Heart left ventricle (tissue), 16 donors: ENCODE data around the gene SLC9A9. TPM values are rescaled to one million over a fixed set of nuclear protein-coding genes. Genes with fewer than 3 reads are reported as not detected.

Source experiments
- ATAC-seq, 4 donors: fragments of 200-7000 bp; cut with Tn5 transposase; one replicate each; pipeline ENCODE4 v1.9.1; 2020 to 2022; ENCODE audit warnings: moderate library complexity in 4 of 4, mild to moderate bottlenecking in 3 of 4, moderate number of reproducible peaks in 1 of 4
- DNase-seq, 5 donors: peaks; one replicate each; pipeline ENCODE4 v3.0.0-alpha.2; 2020
- H3K27ac ChIP-seq, 12 donors: fragments of 200-600 bp; sonication (generic) in 4 of 12; one replicate each; pipeline versions ENCODE4 v1.5.0 to v1.8.0; 2016 to 2022; ENCODE audit warnings: mild to moderate bottlenecking in 2 of 12
- H3K27me3 ChIP-seq, 9 donors: fragments of 200-600 bp; sonication (generic) in 2 of 9; one replicate each; pipeline versions ENCODE4 v1.5.1 to v1.8.0; 2016 to 2022; ENCODE audit warnings: mild to moderate bottlenecking in 3 of 9
- H3K36me3 ChIP-seq, 9 donors: fragments of 200-600 bp; sonication (generic) in 2 of 9; one replicate each; pipeline versions ENCODE4 v1.5.0 to v1.8.0; 2018 to 2022; ENCODE audit warnings: mild to moderate bottlenecking in 2 of 9
- H3K4me1 ChIP-seq, 12 donors: fragments of 200-600 bp; sonication (generic) in 4 of 12; one replicate each; pipeline versions ENCODE4 v1.5.0 to v1.8.0; 2016 to 2022; ENCODE audit warnings: mild to moderate bottlenecking in 3 of 12
- H3K4me3 ChIP-seq, 12 donors: fragments of 200-600 bp; sonication (generic) in 4 of 12; one replicate each; pipeline versions ENCODE4 v1.5.0 to v1.8.0; 2017 to 2022; ENCODE audit warnings: mild to moderate bottlenecking in 9 of 12, moderate library complexity in 4 of 12
- H3K9me3 ChIP-seq, 12 donors: fragments of 200-600 bp; sonication (generic) in 4 of 12; one replicate each; pipeline versions ENCODE4 v1.5.0 to v1.8.0; 2016 to 2022; ENCODE audit warnings: mild to moderate bottlenecking in 1 of 12
- POLR2A ChIP-seq, 2 donors: fragments of 450-650 bp; IDR thresholded peaks; one replicate each; pipeline ENCODE4 v1.6.1; 2017; ENCODE audit warnings: antibody characterized with exemption in 2 of 2, mild to moderate bottlenecking in 2 of 2, moderate library complexity in 2 of 2
- WGBS, 4 donors: extraction: QIAGEN DNeasy Blood & Tissue Kit in 2 of 4; methylation state at CpG; one replicate each; pipeline versions ENCODE4 v1.1.5 to v1.1.7; 2013 to 2018; 5-methylcytosine and 5-hydroxymethylcytosine counted together
- intact Hi-C, 10 donors: fragments of 100-400 bp; cut with DNase I; formaldehyde crosslinking; loops; one replicate each; pipeline versions ENCODE4 v1.11.1 to v1.14.2; 2022
- polyA plus RNA-seq, 2 donors: library from polyadenylated mRNA; stranded (reverse); fragments of 200-250 nt; gene quantifications; one replicate each; pipeline ENCODE4 v1.2.3, GENCODE V29; 2013
- total RNA-seq, 9 donors: library from RNA; depleted of rRNA in 2 of 9; stranded (reverse); fragments of >200 nt in 2 of 9; fragmentation: NEBNext Ultra II Directional in 3 of 9; extraction: Animal tissue kit (Norgen Biotek cat#: 25700) in 3 of 9; gene quantifications; one replicate each; pipeline versions ENCODE4 v1.1.0 to v1.2.4, GENCODE V29; 2016 to 2023
- TF ChIP-seq, protein P1 (sequence below), 12 donors: fragments of 200-600 bp; sonication (generic) in 4 of 12; IDR thresholded peaks; one replicate each; pipeline versions ENCODE4 v1.5.0 to v1.8.0; 2018 to 2022; ENCODE audit warnings: antibody characterized with exemption in 12 of 12, mild to moderate bottlenecking in 5 of 12
- donor health status: ischemic (EF 13 %, LVEDD 7.1; RV severe dilation, severe dysfunction).
- donor health status: healthy with polysubstance abuse.
- donor health status: DM: no; HTN: yes; CAD: no.
- donor health status: DM: no; HTN: no; CAD: no.
- donor health status: ischemic (EF 25% LVEDD 6.9; RV normal size, moderate dysfunction).
- donor health status: ischemic (EF 25% LVEDD 5.7; RV mildly dilated, moderate dysfunction).
- donor health status: healthy.
- donor health status: DM: yes; HTN: yes; CAD: no.
- donor health status: ischemic (EF 35%, LVEDD 5.7; RV mildly dilated, moderate dysfunction).
- donor health status: nonischemic (EF 11% LVEDD 7.7; RV severe dilation, severe dysfunction).
- donor health status: DM: yes; HTN: yes; CAD: no.
- donor health status: PGD.
- donor health status: ischemic (EF 29% LVEDD 5.4; RV normal size, mild dysfunction).
- donor health status: nonischemic (EF 23%, LVEDD 6.1; RV moderate dilation, normal function).

Gene SLC9A9
- total and polyA plus RNA-seq, 11 donors = 0.76 to 17.5 (median 3.3) TPM

GRCh38 chr3:143321058-143321769 is 527.1 kb downstream of the SLC9A9 start:
- 52 to 68% (median 58%) methylated on average over 5 of the region's 5 CpGs for WGBS, 4 donors
- TF ChIP-seq, protein P1, sequence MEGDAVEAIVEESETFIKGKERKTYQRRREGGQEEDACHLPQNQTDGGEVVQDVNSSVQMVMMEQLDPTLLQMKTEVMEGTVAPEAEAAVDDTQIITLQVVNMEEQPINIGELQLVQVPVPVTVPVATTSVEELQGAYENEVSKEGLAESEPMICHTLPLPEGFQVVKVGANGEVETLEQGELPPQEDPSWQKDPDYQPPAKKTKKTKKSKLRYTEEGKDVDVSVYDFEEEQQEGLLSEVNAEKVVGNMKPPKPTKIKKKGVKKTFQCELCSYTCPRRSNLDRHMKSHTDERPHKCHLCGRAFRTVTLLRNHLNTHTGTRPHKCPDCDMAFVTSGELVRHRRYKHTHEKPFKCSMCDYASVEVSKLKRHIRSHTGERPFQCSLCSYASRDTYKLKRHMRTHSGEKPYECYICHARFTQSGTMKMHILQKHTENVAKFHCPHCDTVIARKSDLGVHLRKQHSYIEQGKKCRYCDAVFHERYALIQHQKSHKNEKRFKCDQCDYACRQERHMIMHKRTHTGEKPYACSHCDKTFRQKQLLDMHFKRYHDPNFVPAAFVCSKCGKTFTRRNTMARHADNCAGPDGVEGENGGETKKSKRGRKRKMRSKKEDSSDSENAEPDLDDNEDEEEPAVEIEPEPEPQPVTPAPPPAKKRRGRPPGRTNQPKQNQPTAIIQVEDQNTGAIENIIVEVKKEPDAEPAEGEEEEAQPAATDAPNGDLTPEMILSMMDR (IDR thresholded peaks at IDR 0.05) = no peak
- no peak for TF ChIP-seq POLR2A (IDR thresholded peaks at IDR 0.05)
- Histone ChIP-seq H3K27ac (no peak overlapping the region), H3K27me3 (no peaks in the 10 kb centered on the region), H3K4me3 (no peak overlapping the region), H3K4me1 (peaks cover 0 to 3% (median 0%) of the 10 kb centered on the region in 12 donors), H3K9me3 (no peaks in the 10 kb centered on the region), H3K36me3 (no peaks in the 10 kb centered on the region)
- intact Hi-C loops = loop anchor here in 1 of 10 donors (10.0 kb wide), 1 partner anchor 324 kb away; no protein-coding TSS in a partner anchor
- no peak for DNase-seq
- ATAC-seq = peak in 1 of 4 donors; percentile 28

GRCh38 chr3:143315766-143316165 is 532.5 kb downstream of the SLC9A9 start:
- Histone ChIP-seq H3K36me3 (no peaks in the 10 kb centered on the region), H3K27ac (no peak overlapping the region), H3K4me1 (peaks cover 0 to 20% (median 5%) of the 10 kb centered on the region in 12 donors), H3K4me3 (no peak overlapping the region), H3K27me3 (no peaks in the 10 kb centered on the region), H3K9me3 (no peaks in the 10 kb centered on the region)
- DNase-seq (no peak), ATAC-seq (no peak)
- TF ChIP-seq, protein P1 (IDR thresholded peaks at IDR 0.05) = no peak
- no peak for TF ChIP-seq POLR2A (IDR thresholded peaks at IDR 0.05)
- WGBS, 4 donors = 76 to 87% (median 81%) methylated on average over 5 of the region's 5 CpGs
- intact Hi-C loops = no loop called here

DNA sequence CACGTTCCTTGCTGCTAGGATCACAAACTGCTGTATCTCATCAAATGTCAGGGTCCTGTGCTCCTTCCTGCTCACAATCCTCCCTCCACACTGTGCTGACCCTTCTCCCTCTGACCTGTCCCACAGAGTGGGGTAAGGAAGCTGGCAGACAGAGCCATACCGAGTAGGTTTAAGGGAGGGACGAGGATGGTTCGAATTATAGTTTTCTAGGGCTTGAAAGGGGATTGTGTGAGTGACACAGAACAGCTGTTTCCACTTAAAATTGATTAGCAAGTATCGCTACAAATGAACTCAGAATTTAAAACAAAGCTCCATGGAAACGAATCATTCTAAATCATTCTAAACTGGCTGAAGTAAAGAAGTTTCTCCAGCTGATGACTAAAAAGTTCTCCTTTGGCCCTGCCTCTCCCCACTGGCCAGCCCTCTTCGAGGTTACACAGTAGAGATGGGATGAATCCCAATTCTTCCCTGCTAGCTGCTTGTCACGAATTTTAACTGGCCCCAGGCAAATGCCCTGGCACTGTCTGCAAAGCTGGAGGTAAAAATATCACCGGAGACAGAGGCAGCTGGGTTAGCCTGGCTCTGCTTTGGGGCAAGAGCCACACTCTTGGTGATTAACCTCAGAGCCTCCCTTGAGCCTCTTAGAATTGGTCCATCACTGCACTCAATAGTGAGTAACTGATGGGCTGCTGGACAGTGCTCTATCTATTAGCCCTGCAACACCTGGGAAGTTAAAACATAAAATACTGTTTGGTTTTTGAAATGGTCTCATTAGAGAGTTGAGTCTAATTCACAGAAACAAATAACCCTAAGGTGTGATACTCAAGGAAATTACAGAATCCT is 533.8 kb downstream of the SLC9A9 start:
- peak in 2 of 4 donors; percentile 28 to 38 for ATAC-seq
- TF ChIP-seq POLR2A (IDR thresholded peaks at IDR 0.05) = no peak
- TF ChIP-seq, protein P1 (IDR thresholded peaks at IDR 0.05) = no peak

GRCh38 chr3:143313893-143314188 is 534.4 kb downstream of the SLC9A9 start:
- ATAC-seq = no peak
- Histone ChIP-seq H3K4me3 (no peak overlapping the region), H3K36me3 (no peaks in the 10 kb centered on the region), H3K4me1 (peaks cover 0 to 28% (median 9%) of the 10 kb centered on the region in 12 donors), H3K9me3 (no peaks in the 10 kb centered on the region), H3K27ac (no peak overlapping the region), H3K27me3 (no peaks in the 10 kb centered on the region)
- DNase-seq = no peak
- intact Hi-C loops = no loop called here
- 93 to 100% (median 96%) methylated on average over 2 of the region's 2 CpGs for WGBS, 4 donors
- no peak for TF ChIP-seq POLR2A (IDR thresholded peaks at IDR 0.05)
- TF ChIP-seq, protein P1 (IDR thresholded peaks at IDR 0.05) = no peak

More for the DNA sequence above, 533.8 kb downstream of the SLC9A9 start:
- Histone ChIP-seq H3K36me3 (no peaks in the 10 kb centered on the region), H3K27ac (no peak overlapping the region), H3K4me3 (no peak overlapping the region), H3K27me3 (no peaks in the 10 kb centered on the region), H3K9me3 (no peaks in the 10 kb centered on the region), H3K4me1 (peaks cover 0 to 28% (median 9%) of the 10 kb centered on the region in 12 donors)
- intact Hi-C loops = no loop called here
- no peak for DNase-seq
- WGBS, 4 donors = 50 to 54% (median 53%) methylated on average over 9 of the region's 9 CpGs
